SK-N-SH (cell line): ENCODE data around the gene OLFML3. TPM values are rescaled to one million over a fixed set of nuclear protein-coding genes. Genes with fewer than 3 reads are reported as not detected.

Source experiments
- CTCF ChIA-PET: fragments of 300-600, 350-600 bp; formaldehyde crosslinking; extraction: SDS; loops from one replicate; lab custom pipeline; 2021; lab: Yijun Ruan, JAX
- POLR2A ChIA-PET: fragments of 350-600 bp; sonication (Branson Sonifier 250); formaldehyde crosslinking; extraction: SDS; loops from one replicate; lab custom pipeline; 2020; ENCODE audit warnings: antibody characterized with exemption, inconsistent platforms; lab: Yijun Ruan, JAX
- DNase-seq: peaks from one replicate; pipeline ENCODE4 v3.0.0; 2012
- H2AFZ ChIP-seq: fragments of 200-600 bp; sonication (generic); 2 replicates; pipeline ENCODE4 v1.8.1; 2016; ENCODE audit warnings: antibody characterized with exemption, mild to moderate bottlenecking, low read depth
- H3F3A ChIP-seq: fragments of 200-600 bp; sonication (generic); replicated peaks from 2 replicates; pipeline ENCODE3; 2016; ENCODE audit warnings: antibody characterized with exemption, mild to moderate bottlenecking; ENCODE audit not compliant: insufficient read depth
- H3K27ac ChIP-seq, 2 experiments: fragments of 200-500 bp in 1 of 2; fragments of 200-600 bp in 1 of 2; sonication (Bioruptor generic) in 1 of 2; sonication (generic), shearing (Covaris generic) in 1 of 2; 2 replicates each; pipeline versions ENCODE4 v1.5.1 to v1.6.1; 2014 to 2016; ENCODE audit warnings: low read depth in 2 of 2, inconsistent platforms in 1 of 2, low read length in 1 of 2, mild to moderate bottlenecking in 1 of 2, mixed read lengths in 1 of 2
- H3K27me3 ChIP-seq: fragments of 200-600 bp; sonication (generic), shearing (Covaris generic); 2 replicates; pipeline ENCODE4 v1.6.1; 2016; ENCODE audit warnings: mixed run types; ENCODE audit not compliant: insufficient read depth
- H3K36me3 ChIP-seq, 2 experiments: fragments of 200-500 bp in 1 of 2; fragments of 200-600 bp in 1 of 2; sonication (Bioruptor generic) in 1 of 2; sonication (generic) in 1 of 2; replicated peaks in 1 of 2; 2 replicates each; pipeline versions ENCODE3 to v1.5.1; 2014 to 2016; ENCODE audit warnings: low read length in 1 of 2, mild to moderate bottlenecking in 1 of 2; ENCODE audit not compliant: insufficient read depth in 2 of 2, control insufficient read depth in 1 of 2
- H3K4me1 ChIP-seq, 2 experiments: fragments of 200-500 bp in 1 of 2; fragments of 200-600 bp in 1 of 2; sonication (Bioruptor generic) in 1 of 2; sonication (generic), shearing (Covaris generic) in 1 of 2; 2 replicates each; pipeline versions ENCODE4 v1.5.1 to v1.6.1; 2014 to 2016; ENCODE audit warnings: low read depth in 1 of 2, low read length in 1 of 2, mixed run types in 1 of 2; ENCODE audit not compliant: insufficient read depth in 2 of 2, control insufficient read depth in 1 of 2
- H3K4me2 ChIP-seq: fragments of 200-600 bp; sonication (generic), shearing (Covaris generic); 2 replicates; pipeline ENCODE4 v1.6.1; 2017; ENCODE audit warnings: mixed run types
- H3K4me3 ChIP-seq, 2 experiments: fragments of 200-500 bp in 1 of 2; fragments of 200-600 bp in 1 of 2; sonication (Bioruptor generic) in 1 of 2; sonication (generic), shearing (Covaris generic) in 1 of 2; 2 replicates each; pipeline versions ENCODE4 v1.5.1 to v1.8.1; 2014 to 2016; ENCODE audit warnings: low read depth in 2 of 2, inconsistent platforms in 1 of 2, low read length in 1 of 2, mild to moderate bottlenecking in 1 of 2, mixed read lengths in 1 of 2, moderate library complexity in 1 of 2
- H3K79me2 ChIP-seq: fragments of 200-600 bp; sonication (generic); 2 replicates; pipeline ENCODE4 v1.8.1; 2017; ENCODE audit warnings: mild to moderate bottlenecking; ENCODE audit not compliant: insufficient read depth
- H3K9ac ChIP-seq: fragments of 200-600 bp; sonication (generic); 2 replicates; pipeline ENCODE4 v1.6.1; 2017; ENCODE audit warnings: mixed run types
- H3K9me2 ChIP-seq: fragments of 200-600 bp; sonication (generic); 2 replicates; pipeline ENCODE4 v1.6.1; 2017; ENCODE audit warnings: mixed run types
- H3K9me3 ChIP-seq: fragments of 200-600 bp; sonication (generic); 2 replicates; pipeline ENCODE4 v1.6.1; 2017; ENCODE audit warnings: mixed run types, mild to moderate bottlenecking, moderate library complexity
- H4K20me1 ChIP-seq: fragments of 200-600 bp; sonication (generic); 2 replicates; pipeline ENCODE4 v1.6.1; 2017; ENCODE audit warnings: mild to moderate bottlenecking, mixed run types; ENCODE audit not compliant: insufficient read depth
- CHD2 ChIP-seq: fragments of 150-350 bp; IDR thresholded peaks from 2 replicates; pipeline ENCODE4 v1.6.1; 2018; ENCODE audit warnings: low read length; ENCODE audit not compliant: partially characterized antibody
- EP300 ChIP-seq, 2 experiments: IDR thresholded peaks; 2 replicates each; pipeline versions ENCODE4 v1.4.0 to v1.6.1; 2012; ENCODE audit warnings: borderline replicate concordance in 1 of 2, low read depth in 1 of 2, low read length in 1 of 2
- FOSL2 ChIP-seq: IDR thresholded peaks from 2 replicates; pipeline ENCODE4 v1.4.0; 2012; ENCODE audit warnings: low read depth, mild to moderate bottlenecking, moderate library complexity, borderline replicate concordance
- FOXJ3 ChIP-seq: sonication (generic); formaldehyde crosslinking; IDR thresholded peaks from 2 replicates; pipeline ENCODE4 v1.5.1; 2020; ENCODE audit warnings: mild to moderate bottlenecking, missing genetic modification reagents
- FOXM1 ChIP-seq: IDR thresholded peaks from 2 replicates; pipeline ENCODE4 v1.4.0; 2012; ENCODE audit warnings: low read depth, mild to moderate bottlenecking
- JUND ChIP-seq: IDR thresholded peaks from 2 replicates; pipeline ENCODE4 v1.4.0; 2012
- MEF2A ChIP-seq: IDR thresholded peaks from 2 replicates; pipeline ENCODE4 v1.4.0; 2012; ENCODE audit warnings: low read depth, borderline replicate concordance
- NFIC ChIP-seq: IDR thresholded peaks from 2 replicates; pipeline ENCODE4 v1.4.0; 2012; ENCODE audit warnings: borderline replicate concordance
- NRF1 ChIP-seq: IDR thresholded peaks from 2 replicates; pipeline ENCODE4 v1.6.1; 2012; ENCODE audit warnings: low read depth, mild to moderate bottlenecking, low read length
- RAD21 ChIP-seq: IDR thresholded peaks from 2 replicates; pipeline ENCODE4 v1.6.1; 2012; ENCODE audit warnings: mild to moderate bottlenecking, low read length
- TAF1 ChIP-seq: IDR thresholded peaks from 2 replicates; pipeline ENCODE4 v1.6.1; 2012; ENCODE audit warnings: low read depth, mild to moderate bottlenecking, low read length, moderate library complexity, borderline replicate concordance
- TEAD4 ChIP-seq: IDR thresholded peaks from 2 replicates; pipeline ENCODE4 v1.4.0; 2012; ENCODE audit warnings: mild to moderate bottlenecking, borderline replicate concordance; ENCODE audit not compliant: insufficient read depth
- WGBS: methylation state at CpG from one replicate; pipeline ENCODE4 v1.1.6; 2017; ENCODE audit warnings: low lambda C conversion rate; 5-methylcytosine and 5-hydroxymethylcytosine counted together
- polyA plus RNA-seq, 3 experiments: library from polyadenylated mRNA; depleted of rRNA; stranded (reverse); fragments of >200 nt; gene quantifications; 2 replicates each; pipeline ENCODE4 v1.2.3, GENCODE V29; 2012
- TF ChIP-seq, protein P1 (sequence below): IDR thresholded peaks from 2 replicates; pipeline ENCODE4 v1.4.0; 2012; ENCODE audit warnings: low read depth, borderline replicate concordance
- TF ChIP-seq, protein P2 (sequence below): IDR thresholded peaks from 2 replicates; pipeline ENCODE4 v1.6.1; 2012; ENCODE audit warnings: mild to moderate bottlenecking, low read depth, low read length, moderate library complexity
- TF ChIP-seq, protein P3 (sequence below): IDR thresholded peaks from 2 replicates; pipeline ENCODE4 v1.4.0; 2012; ENCODE audit warnings: low read depth, borderline replicate concordance

The OLFML3 gene
- polyA plus RNA-seq, 1 of the 3 experiments (the other 2 are of a cell fraction): 26.1 TPM

DNA sequence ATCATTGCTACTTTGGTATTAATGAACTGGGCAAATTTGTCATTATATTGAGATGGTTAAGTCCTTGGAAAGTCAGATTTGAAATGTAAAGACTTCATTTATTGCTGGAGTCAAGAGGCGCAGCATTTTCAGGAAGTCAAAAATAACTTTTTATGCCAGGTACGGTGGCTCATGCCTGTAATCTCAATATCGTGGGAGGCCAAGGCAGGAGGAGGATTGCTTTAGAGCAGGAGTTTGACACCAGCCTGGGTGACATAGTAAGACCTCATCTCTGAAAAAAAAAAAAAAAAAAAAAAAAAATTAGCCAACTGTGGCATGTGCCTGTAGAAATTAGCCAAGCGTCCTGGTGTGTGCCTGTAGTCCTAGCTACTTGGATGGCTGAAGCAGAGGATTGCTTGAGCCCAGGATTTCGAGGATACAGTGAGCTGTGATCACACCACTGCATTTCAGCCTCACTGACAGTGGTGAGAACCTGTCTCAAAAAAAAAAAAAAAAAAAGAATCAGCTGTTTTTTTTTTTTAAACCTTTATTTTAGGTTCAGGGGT lies 44.7 kb upstream of the OLFML3 start:
- POLR2A ChIA-PET: no interaction called here
- Histone ChIP-seq H3K4me1 (peaks cover 8 to 22% of the 10 kb centered on the region in 2 experiments), H2AFZ (no peak overlapping the region), H3K9me3 (no peaks in the 10 kb centered on the region), H3K4me3 (no peak overlapping the region), H3K9me2 (no peaks in the 10 kb centered on the region), H3K36me3 (no peaks in the 10 kb centered on the region), H3K9ac (no peak overlapping the region), H3K27me3 (no peaks in the 10 kb centered on the region), H3K27ac (no peak overlapping the region), H3K4me2 (no peak overlapping the region), H4K20me1 (peaks cover 88% of the 10 kb centered on the region), H3K79me2 (peaks cover 100% of the 10 kb centered on the region), H3F3A (no peaks in the 10 kb centered on the region)
- CTCF ChIA-PET: interaction anchor here (1.1 to 1.6 kb wide), 3 partner anchors 15 to 43 kb away, joined by 3 to 6 read pairs (median 4); no protein-coding TSS in a partner anchor
- WGBS: 93% methylated on average over 5 of the region's 5 CpGs
- TF ChIP-seq, protein P1, sequence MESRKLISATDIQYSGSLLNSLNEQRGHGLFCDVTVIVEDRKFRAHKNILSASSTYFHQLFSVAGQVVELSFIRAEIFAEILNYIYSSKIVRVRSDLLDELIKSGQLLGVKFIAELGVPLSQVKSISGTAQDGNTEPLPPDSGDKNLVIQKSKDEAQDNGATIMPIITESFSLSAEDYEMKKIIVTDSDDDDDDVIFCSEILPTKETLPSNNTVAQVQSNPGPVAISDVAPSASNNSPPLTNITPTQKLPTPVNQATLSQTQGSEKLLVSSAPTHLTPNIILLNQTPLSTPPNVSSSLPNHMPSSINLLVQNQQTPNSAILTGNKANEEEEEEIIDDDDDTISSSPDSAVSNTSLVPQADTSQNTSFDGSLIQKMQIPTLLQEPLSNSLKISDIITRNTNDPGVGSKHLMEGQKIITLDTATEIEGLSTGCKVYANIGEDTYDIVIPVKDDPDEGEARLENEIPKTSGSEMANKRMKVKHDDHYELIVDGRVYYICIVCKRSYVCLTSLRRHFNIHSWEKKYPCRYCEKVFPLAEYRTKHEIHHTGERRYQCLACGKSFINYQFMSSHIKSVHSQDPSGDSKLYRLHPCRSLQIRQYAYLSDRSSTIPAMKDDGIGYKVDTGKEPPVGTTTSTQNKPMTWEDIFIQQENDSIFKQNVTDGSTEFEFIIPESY: no peak
- no peak for TF ChIP-seq TAF1
- TF ChIP-seq FOXM1: no peak
- no peak for TF ChIP-seq MEF2A
- TF ChIP-seq TEAD4: no peak
- TF ChIP-seq, protein P2, sequence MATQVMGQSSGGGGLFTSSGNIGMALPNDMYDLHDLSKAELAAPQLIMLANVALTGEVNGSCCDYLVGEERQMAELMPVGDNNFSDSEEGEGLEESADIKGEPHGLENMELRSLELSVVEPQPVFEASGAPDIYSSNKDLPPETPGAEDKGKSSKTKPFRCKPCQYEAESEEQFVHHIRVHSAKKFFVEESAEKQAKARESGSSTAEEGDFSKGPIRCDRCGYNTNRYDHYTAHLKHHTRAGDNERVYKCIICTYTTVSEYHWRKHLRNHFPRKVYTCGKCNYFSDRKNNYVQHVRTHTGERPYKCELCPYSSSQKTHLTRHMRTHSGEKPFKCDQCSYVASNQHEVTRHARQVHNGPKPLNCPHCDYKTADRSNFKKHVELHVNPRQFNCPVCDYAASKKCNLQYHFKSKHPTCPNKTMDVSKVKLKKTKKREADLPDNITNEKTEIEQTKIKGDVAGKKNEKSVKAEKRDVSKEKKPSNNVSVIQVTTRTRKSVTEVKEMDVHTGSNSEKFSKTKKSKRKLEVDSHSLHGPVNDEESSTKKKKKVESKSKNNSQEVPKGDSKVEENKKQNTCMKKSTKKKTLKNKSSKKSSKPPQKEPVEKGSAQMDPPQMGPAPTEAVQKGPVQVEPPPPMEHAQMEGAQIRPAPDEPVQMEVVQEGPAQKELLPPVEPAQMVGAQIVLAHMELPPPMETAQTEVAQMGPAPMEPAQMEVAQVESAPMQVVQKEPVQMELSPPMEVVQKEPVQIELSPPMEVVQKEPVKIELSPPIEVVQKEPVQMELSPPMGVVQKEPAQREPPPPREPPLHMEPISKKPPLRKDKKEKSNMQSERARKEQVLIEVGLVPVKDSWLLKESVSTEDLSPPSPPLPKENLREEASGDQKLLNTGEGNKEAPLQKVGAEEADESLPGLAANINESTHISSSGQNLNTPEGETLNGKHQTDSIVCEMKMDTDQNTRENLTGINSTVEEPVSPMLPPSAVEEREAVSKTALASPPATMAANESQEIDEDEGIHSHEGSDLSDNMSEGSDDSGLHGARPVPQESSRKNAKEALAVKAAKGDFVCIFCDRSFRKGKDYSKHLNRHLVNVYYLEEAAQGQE: no peak
- no peak for TF ChIP-seq FOSL2
- no peak for TF ChIP-seq CHD2
- TF ChIP-seq, protein P3, sequence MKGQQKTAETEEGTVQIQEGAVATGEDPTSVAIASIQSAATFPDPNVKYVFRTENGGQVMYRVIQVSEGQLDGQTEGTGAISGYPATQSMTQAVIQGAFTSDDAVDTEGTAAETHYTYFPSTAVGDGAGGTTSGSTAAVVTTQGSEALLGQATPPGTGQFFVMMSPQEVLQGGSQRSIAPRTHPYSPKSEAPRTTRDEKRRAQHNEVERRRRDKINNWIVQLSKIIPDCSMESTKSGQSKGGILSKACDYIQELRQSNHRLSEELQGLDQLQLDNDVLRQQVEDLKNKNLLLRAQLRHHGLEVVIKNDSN: no peak
- DNase-seq: no peak

DNA sequence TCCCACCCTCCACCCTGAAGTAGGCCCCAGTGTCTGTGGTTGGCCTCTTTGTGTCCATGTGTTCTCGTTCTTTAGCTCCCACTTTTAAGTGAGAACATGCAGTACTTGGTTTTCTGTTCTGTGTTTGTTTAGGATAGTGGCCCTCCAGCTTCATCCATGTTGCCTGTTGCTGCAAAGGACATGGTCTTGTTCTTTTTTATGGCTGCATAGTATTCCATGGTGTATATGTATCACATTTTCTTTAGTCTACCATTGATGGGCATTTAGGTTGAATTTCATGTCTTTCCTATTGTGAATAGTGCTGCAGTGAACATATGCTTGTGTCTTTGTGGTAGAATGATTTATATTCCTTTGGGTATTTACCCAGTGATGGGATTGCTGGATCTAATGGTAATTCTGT lies 44.1 kb upstream of the OLFML3 start:
- Histone ChIP-seq H3K27me3 (no peaks in the 10 kb centered on the region), H4K20me1 (peaks cover 94% of the 10 kb centered on the region), H3F3A (no peaks in the 10 kb centered on the region), H3K79me2 (peaks cover 97% of the 10 kb centered on the region), H3K9ac (no peak overlapping the region), H3K9me2 (no peaks in the 10 kb centered on the region), H3K4me2 (no peak overlapping the region), H3K9me3 (no peaks in the 10 kb centered on the region), H3K4me3 (no peak overlapping the region), H2AFZ (no peak overlapping the region), H3K36me3 (no peaks in the 10 kb centered on the region), H3K27ac (no peak overlapping the region), H3K4me1 (peaks cover 8 to 22% of the 10 kb centered on the region in 2 experiments)
- CTCF ChIA-PET: interaction anchor here (1.1 to 1.4 kb wide), 2 partner anchors 14 to 28 kb away, joined by 4 to 6 read pairs; no protein-coding TSS in a partner anchor
- POLR2A ChIA-PET: no interaction called here
- no peak for DNase-seq
- WGBS: 100% methylated on average over 1 of the region's 1 CpG
- TF ChIP-seq TEAD4 (no peak), JUND (no peak), FOXJ3 (CRISPR knock-in tag) (no peak), RAD21 (no peak), NFIC (no peak), MEF2A (no peak), NRF1 (no peak), FOXM1 (no peak), EP300 (IDR thresholded peaks at IDR 0.05; ENCODE audit: borderline replicate concordance in 1 of 2, low read depth in 1 of 2, low read length in 1 of 2) (no peak)
- TF ChIP-seq, protein P3: no peak
- TF ChIP-seq, protein P2: no peak
